ENCODE data around the gene PLCD1. TPM values are rescaled to one million over a fixed set of nuclear protein-coding genes. Genes with fewer than 3 reads are reported as not detected.

PLCD1 gene
- total RNA-seq, 1 donor from 2014 or later = 23.6 TPM

DNA sequence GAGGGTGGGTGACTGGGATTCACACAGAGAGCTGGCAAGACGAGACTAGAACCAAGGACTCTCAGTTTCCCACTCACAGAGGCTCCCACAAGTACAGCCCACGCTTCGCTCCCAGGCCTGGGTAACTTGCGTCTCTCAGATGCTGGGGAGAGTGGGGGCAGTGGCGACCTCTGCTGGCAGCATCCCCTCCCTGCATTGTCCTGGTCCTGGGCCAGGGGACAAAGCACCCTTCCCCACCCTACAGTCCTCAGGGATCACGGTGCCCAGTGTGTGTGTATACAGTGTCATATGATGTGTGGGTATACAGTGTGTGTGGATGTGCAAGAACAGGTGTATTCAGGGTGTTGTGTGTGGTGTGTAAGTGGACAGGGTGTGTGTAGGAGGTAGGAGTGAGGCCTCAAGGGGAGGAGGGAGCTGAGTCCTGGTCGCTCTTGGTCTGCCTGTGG, 26.0 kb downstream of the PLCD1 start:
- peaks cover 7% of the 10 kb centered on the region for H3K36me3 Mint-ChIP-seq (ENCODE audit: low read depth)

DNA sequence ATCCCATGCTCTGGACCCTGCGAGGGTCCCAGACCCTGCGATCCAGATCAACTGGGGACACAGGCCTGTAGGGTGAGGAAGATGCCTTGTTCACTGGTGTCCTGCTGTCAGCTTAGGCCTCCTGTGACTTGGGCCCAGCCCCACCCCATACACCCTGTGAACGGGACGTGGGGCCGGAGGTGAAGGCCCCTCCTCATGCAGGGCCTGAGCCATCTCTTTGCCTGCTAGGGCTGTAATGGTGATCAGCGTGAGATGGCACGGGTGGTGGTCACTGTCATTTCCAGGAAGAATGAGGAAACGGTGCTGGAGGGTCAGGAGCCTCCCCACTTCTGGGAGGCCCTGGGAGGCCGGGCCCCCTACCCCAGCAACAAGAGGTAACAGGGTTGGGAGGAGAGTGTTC, 26.5 kb downstream of the PLCD1 start:
- peak; percentile 70 for DNase-seq (ENCODE audit: low spot score)
- H3K4me3 Mint-ChIP-seq (ENCODE audit: unreplicated experiment) = no peak overlapping the region
- H3K9me3 Mint-ChIP-seq (ENCODE audit: low read depth) = no peaks in the 10 kb centered on the region
- H3K27ac Mint-ChIP-seq (ENCODE audit: unreplicated experiment) = no peak overlapping the region
- H3K4me1 Mint-ChIP-seq (ENCODE audit: low read depth) = peaks cover 18% of the 10 kb centered on the region
- H3K27me3 Mint-ChIP-seq (ENCODE audit: low read depth) = no peaks in the 10 kb centered on the region
- TF ChIP-seq, protein P1, sequence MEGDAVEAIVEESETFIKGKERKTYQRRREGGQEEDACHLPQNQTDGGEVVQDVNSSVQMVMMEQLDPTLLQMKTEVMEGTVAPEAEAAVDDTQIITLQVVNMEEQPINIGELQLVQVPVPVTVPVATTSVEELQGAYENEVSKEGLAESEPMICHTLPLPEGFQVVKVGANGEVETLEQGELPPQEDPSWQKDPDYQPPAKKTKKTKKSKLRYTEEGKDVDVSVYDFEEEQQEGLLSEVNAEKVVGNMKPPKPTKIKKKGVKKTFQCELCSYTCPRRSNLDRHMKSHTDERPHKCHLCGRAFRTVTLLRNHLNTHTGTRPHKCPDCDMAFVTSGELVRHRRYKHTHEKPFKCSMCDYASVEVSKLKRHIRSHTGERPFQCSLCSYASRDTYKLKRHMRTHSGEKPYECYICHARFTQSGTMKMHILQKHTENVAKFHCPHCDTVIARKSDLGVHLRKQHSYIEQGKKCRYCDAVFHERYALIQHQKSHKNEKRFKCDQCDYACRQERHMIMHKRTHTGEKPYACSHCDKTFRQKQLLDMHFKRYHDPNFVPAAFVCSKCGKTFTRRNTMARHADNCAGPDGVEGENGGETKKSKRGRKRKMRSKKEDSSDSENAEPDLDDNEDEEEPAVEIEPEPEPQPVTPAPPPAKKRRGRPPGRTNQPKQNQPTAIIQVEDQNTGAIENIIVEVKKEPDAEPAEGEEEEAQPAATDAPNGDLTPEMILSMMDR (IDR thresholded peaks at IDR 0.05) = no peak
- peaks cover 4% of the 10 kb centered on the region for H3K36me3 Mint-ChIP-seq (ENCODE audit: low read depth)

More for the DNA sequence above, 26.0 kb downstream of the PLCD1 start:
- Mint-ChIP-seq H3K9me3 (ENCODE audit: low read depth) (no peaks in the 10 kb centered on the region), H3K27me3 (ENCODE audit: low read depth) (no peaks in the 10 kb centered on the region), H3K4me3 (ENCODE audit: unreplicated experiment) (no peak overlapping the region), H3K4me1 (ENCODE audit: low read depth) (peaks cover 15% of the 10 kb centered on the region), H3K27ac (ENCODE audit: unreplicated experiment) (no peak overlapping the region)
- TF ChIP-seq, protein P1 (IDR thresholded peaks at IDR 0.05) = peak; percentile 88
- peak; percentile 91 for DNase-seq (ENCODE audit: low spot score)

DNA sequence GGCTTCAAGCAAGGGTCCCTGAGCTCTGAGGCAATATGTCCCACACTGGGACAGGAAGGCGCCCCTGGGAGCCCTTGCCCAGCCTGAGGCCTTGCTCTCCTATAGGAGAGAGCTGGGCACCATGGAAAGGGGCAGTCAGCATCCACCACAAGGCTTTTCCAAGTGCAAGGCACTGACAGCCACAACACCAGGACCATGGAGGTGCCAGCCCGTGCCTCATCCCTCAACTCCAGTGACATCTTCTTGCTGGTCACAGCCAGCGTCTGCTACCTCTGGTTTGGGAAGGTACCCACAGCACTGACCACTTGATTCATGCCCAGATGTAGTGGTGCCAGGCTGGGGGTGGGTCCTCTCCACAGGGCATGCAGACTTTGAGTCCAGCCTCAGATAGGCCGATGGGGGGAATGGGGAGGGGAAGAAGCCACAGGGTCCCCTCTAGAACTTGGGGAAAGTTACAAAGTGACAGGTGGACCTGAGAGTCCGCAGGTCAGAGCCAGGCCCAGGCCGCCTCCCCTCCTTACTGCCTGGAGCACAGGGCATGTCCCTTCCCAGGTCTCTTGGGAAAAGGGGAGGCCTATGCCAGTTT, 27.1 kb downstream of the PLCD1 start:
- no peaks in the 10 kb centered on the region for H3K27me3 Mint-ChIP-seq (ENCODE audit: low read depth)
- no peak overlapping the region for H3K27ac Mint-ChIP-seq (ENCODE audit: unreplicated experiment)
- no peaks in the 10 kb centered on the region for H3K36me3 Mint-ChIP-seq (ENCODE audit: low read depth)
- TF ChIP-seq, protein P1 (IDR thresholded peaks at IDR 0.05) = no peak
- H3K4me3 Mint-ChIP-seq (ENCODE audit: unreplicated experiment) = no peak overlapping the region
- peaks cover 18% of the 10 kb centered on the region for H3K4me1 Mint-ChIP-seq (ENCODE audit: low read depth)
- H3K9me3 Mint-ChIP-seq (ENCODE audit: low read depth) = no peaks in the 10 kb centered on the region
- peak; percentile 66 for DNase-seq (ENCODE audit: low spot score)

DNA sequence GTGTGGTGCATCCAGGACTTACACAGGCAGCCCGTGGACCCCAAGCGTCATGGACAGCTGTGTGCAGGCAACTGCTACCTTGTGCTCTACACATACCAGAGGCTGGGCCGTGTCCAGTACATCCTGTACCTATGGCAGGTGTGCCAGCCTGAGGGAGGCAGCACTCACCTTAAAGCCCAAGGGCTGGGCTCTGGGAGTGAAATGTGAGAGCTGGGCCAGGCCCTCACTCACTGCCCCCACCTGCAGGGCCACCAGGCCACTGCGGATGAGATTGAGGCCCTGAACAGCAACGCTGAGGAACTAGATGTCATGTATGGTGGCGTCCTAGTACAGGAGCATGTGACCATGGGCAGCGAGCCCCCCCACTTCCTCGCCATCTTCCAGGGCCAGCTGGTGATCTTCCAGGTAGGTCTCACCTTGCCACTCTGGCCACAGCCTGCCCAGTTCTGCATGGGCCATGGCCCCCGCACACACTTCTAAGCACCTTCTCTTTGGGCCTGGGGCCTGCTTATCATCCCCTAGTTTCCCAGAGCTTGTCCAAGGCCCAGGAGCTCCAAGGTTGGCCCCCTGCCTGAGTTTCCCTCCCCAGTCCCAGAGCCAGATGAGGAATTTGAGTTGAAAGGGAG, 27.9 kb downstream of the PLCD1 start:
- Mint-ChIP-seq H3K4me3 (ENCODE audit: unreplicated experiment) (no peak overlapping the region), H3K27me3 (ENCODE audit: low read depth) (no peaks in the 10 kb centered on the region), H3K9me3 (ENCODE audit: low read depth) (no peaks in the 10 kb centered on the region), H3K27ac (ENCODE audit: unreplicated experiment) (no peak overlapping the region), H3K36me3 (ENCODE audit: low read depth) (no peaks in the 10 kb centered on the region), H3K4me1 (ENCODE audit: low read depth) (peaks cover 18% of the 10 kb centered on the region)
- peak; percentile 74 for DNase-seq (ENCODE audit: low spot score)
- TF ChIP-seq, protein P1 (IDR thresholded peaks at IDR 0.05) = peak; percentile 46

DNA sequence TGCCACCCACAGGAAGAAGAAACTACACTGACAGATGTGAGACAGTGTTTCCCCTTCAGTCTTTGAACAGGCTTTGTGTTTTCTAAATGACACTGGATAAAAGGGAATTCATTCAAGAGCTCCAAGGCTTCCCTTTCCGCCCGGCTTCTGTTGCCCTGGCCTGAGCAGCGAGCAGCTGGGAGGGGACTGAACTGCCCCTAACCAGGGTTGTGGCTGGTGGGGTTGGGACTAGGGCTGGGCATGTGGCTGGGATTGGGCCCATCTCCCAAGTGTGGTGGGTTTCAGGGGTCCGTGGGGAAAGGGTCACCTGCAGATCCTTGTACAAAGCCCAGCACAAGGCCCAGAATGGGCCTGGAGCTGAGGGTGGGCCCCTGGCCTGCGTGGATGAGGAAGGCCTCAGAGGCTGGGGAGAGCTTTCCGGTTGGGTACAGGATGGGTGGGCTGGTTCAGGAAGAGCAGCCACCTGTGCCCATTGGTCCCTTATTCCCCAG, 28.4 kb downstream of the PLCD1 start:
- peaks cover 18% of the 10 kb centered on the region for H3K4me1 Mint-ChIP-seq (ENCODE audit: low read depth)
- H3K9me3 Mint-ChIP-seq (ENCODE audit: low read depth) = no peaks in the 10 kb centered on the region
- H3K27ac Mint-ChIP-seq (ENCODE audit: unreplicated experiment) = no peak overlapping the region
- H3K36me3 Mint-ChIP-seq (ENCODE audit: low read depth) = no peaks in the 10 kb centered on the region
- no peaks in the 10 kb centered on the region for H3K27me3 Mint-ChIP-seq (ENCODE audit: low read depth)
- peak; percentile 79 for DNase-seq (ENCODE audit: low spot score)
- TF ChIP-seq, protein P1 (IDR thresholded peaks at IDR 0.05) = no peak
- no peak overlapping the region for H3K4me3 Mint-ChIP-seq (ENCODE audit: unreplicated experiment)
